GM19238 (cell line): ENCODE measurements around the gene PNPLA2.

Experiments used
- DNase-seq: peaks from one replicate; pipeline ENCODE4 v3.0.0; 2011; ENCODE audit warnings: low spot score; ENCODE audit not compliant: insufficient read length

The PNPLA2 gene

GRCh38 chr11:786235-787083, 32.3 kb upstream of the PNPLA2 start:
- no peak for DNase-seq

DNA sequence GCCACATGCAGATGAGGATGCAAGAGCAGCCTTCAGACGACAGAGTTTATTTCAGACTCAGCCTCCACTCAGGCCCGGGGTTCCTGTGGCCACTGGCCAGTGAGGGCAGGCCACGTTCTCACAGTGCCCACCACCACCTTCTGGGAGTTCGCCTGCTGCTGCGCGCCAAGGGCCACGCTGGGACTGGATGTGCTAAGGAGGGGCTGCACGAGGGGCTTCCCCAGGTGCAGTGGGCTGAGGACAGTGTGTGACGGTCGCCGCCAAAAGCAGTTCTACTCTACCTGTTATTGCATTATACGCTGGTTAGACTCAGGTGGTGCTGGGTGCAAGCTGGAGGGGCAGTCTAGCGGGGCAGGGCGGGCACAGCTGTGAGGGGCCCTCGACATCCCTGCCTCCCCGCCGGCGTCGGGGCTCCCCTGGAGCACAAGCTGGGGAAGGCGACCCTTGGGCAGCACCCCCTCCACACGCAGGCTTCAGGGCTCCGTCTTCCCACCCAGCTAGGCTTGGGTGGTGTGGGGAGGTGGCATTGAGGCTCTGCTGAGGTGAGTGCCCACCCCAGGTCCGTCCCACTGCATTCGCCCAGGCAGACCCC, 31.5 kb upstream of the PNPLA2 start:
- no peak for DNase-seq

GRCh38 chr11:788009-788640, 30.6 kb upstream of the PNPLA2 start:
- DNase-seq = no peak

DNA sequence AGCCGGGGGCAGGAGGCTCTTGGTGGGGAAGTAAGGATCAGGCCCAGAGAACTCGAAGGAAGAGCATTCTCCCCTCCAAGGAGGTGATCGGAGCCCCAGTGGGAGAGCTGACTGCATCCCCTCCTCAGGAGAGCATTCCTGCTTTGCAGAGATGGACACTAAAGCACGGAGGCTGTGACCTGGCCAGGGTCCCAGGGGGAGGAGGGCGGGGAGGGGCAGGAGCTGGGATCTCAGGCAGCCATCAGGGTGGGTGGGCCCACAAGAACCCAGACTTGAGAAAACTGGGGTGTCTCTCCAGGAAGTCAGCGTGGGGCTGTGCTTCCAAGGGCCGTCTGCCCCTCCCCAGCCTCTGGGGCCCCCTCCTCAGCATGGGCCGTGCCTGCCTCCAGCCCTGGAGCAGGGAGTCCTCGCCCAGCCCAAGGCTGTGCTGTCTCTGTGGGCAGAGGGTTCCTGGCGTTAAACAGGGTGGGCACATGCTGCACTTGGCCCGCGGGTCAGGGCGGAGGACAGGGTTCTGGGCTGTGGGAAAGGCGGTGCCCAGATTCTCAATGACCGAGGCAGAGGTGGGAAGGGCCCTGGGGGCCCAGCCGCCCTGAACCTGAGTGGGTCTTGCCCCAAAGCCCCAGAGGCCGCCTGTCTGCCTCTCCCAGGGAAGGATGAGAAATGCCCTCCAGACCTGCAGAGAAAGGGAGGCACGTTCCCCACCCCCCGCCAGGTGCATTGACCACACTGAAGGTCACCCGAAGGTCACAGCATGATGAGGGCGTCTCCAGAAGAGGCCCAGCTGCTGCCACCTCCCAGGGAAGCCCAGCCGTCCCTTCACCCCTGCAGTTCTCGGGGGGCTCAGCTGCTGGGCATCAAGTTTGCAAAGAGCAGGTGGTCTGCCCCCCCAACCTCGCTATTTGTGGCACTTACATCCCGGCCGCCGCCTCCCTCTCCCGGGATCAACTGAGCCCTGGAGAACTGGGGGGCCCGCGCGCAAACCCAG, 29.5 kb upstream of the PNPLA2 start:
- DNase-seq = no peak

DNA sequence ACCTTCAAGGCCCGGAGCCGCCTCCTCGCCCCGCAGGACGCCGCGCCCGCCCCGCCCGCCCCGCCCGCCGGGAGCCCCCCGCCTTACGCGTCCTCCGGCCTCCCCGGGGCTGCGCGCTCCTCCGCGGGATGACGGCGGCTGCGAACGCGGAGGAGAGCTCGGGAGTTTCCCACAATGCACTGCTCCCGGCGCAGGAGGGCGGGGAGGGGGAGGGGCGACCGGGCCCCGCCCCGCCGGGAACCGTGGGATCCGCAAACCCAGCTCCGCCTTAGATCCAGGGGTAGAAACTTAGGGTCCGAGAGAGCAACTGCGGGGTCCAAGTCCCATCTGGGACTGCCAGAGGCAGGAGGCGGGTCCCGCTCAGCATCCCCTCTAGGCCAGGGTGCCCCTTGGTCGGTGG, 28.8 kb upstream of the PNPLA2 start, which contains the start of gene CEND1:
Gene CEND1 (minus strand): TSS at position 148 of the 400 bp plus-strand sequence. CDS start 1,514 bp downstream, outside the sequence.
- no peak for DNase-seq

- no peak for DNase-seq
Measured at GRCh38 chr11:790721-791564, 27.8 kb upstream of the PNPLA2 start.

- DNase-seq = no peak
Measured at GRCh38 chr11:791658-792534, 26.8 kb upstream of the PNPLA2 start.

- DNase-seq = no peak
Measured at GRCh38 chr11:792535-792821, 26.2 kb upstream of the PNPLA2 start.

- DNase-seq = no peak
Measured at GRCh38 chr11:792873-793272, 25.8 kb upstream of the PNPLA2 start.

DNA sequence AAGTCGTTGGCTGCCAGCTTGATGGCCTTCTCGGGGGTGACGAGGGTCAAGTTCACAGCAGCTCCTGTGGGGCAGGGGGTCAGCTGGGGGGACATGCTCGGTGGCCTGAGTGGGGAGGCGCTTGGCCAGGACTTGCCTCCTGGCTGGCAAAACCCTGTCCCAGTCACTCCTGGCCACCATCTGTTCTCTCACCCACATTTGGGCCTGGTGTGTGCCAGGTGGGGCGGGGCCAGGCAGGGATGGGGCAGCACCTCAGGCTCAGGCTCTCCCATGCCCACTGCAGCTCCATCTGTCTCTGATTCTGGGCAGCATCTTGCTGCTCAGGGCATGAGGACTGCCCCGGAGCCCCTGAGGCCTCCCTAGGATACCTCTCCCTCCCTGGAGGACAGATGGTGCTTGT, 25.2 kb upstream of the PNPLA2 start:
- DNase-seq = no peak

DNA sequence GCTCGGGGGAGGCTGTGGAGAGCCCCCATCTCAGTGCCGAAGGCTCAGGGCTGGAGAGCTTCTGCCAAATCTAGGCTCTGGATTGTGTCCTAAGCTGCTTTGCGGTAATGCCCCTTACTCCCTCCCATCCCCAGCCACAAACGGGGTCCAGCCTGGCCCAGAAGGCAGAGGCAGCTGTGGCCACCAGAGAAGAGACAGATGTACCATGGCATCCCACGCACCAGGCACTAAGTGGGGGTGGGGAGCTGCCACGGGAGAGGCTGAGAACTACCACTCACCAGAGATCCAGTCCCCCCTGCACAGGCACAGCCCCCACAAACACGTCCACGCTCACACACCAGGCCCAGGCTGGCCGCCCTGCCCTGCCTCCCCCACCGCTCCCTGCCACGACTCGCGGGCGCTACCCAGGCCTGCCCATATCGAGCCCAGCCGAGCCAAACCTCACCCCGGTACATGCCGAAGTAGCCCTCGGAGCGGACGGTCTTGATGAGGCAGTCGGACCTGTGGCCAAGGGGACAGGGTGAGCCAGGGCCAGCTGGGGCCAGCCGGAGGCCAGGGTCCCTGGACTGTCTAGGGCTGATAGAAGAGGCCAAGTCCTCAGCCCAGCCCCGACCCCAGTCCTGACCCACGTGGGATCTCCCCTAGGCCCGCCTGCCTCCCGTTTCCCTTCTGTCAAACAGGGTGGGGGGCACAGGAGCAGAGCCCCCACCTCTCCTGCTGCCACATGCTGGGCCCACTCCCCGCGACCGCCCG, 24.5 kb upstream of the PNPLA2 start:
- no peak for DNase-seq

GRCh38 chr11:794766-795633, 23.7 kb upstream of the PNPLA2 start:
- no peak for DNase-seq

DNA sequence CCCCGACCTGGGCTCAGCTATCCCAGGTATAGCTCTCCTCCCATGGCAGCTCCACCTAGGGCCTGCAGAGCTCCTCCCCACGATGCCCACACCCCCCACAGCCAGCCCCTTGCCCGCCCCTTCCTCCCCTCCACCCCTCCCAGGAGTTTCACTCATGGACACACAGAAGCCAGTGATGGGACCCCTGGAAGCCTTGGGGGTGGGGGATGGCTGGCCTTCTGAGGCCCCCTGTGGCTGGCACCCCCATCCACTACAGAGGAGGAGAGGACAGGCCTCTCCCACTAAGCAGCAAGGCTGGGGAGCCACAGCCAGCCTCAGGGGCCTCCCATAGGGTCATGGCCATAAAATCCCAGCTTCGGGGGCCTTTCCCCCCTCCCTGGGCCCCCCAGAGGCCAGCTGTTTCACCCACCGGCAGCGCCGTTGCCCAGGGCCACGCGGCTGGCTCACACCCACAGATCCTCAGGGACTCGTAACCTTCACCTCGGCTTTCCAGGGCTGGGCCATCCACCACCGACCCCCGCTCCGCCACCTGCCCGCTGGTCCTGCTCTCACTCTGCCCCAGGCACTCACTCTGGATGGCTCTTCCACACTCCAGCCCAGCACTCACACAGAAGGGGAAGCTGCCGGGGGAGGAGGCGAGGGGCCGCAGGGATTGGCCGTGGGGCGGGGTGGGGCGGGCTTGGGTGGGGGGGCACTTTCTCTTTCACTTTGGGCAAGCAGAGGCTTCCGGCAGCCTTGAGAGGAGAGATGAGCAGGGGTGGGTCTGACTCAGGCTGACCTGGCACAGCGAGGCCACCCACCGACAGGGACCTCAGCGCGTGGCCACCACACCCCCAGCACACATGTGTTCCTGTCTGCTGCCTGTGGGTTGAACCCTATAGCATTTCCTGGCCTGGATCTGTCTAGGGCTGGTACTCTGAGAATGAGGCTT, 22.8 kb upstream of the PNPLA2 start:
- DNase-seq = peak; percentile 99

DNA sequence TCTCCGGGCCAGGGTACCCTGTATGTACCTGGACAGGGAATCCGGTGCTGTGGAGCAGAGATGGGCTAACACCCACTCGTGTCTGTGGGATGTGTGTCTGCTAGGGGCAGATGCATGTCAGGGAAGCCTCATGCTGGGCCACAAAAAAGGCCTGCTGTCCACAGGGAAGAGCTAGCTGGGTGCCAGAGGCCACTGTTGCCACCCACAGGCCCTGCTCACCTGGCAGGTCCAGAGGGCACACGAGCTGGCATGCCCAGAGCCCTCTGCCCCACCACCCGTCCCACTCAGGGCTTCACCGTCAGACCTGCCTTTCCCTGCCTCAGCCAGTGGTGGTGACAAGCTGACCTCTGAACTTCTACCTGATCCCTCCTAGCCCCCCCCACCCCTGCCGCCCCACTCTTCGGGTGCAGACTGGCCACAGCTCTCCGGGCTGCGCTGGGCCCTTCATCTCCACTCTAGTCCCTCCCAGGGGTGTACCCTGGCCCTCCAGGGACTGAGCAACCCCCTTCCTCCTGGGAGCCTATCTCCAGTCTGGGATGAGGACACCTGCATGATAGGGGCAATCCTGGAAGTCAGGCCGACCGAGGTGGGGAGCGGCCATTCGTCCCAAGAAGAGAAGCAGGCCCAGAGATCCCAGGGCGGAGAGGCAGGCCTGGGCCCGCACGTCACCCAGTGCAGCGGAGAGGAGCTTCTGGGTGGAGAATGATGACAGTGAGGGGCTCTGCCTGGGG, 22.0 kb upstream of the PNPLA2 start:
- DNase-seq = no peak

DNA sequence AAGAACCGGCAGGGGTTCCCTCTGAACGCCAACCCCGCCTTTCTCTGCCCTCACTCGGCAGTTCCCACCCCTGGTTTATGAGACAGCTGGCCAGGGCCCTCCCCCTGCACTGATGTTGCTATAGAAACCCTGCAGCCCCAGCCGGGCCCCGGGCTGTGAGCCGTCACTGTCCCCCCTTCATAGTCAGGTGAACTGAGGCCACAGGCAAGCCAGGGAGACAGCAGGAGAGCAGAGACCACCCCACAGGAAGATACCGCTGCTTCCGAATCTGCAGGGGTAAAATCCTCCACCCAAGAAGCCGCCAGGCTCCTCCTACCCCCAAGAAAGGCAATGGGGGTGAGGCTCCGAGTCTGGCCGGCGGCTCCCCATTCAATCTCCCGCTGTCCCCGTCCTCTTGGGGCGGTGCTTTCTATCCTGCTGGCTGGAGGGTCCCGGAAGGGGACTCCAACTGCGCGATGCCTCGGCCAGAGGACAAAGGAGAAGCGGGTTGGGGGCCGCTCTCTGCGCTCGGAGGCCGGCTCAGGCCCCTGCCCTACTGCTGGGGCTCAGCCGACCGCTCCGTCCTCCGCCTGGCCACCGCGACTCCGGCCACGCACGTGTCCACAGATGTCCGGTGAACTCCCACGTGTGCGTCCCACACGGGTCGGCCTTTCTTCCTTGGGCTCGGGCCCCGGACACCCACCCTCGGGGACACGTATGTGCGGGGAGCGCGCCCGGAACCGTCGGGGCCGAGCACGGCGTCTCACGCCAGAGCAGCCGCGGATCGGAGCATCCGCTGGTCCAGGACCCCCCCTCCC, 21.2 kb upstream of the PNPLA2 start:
- DNase-seq = peak; percentile 96
